IPS DF 4.7 (cell line): Measurements from ENCODE around the gene MAP2.
A peak's percentile ranks its signal among the peaks of the same experiment; 100 is the strongest.
"Not testable (repeated sequence)": the region's sequence is repeated elsewhere in the genome, so short reads cannot be mapped to it uniquely, and the experiment has no call there.

ENCODE experiments used
- DNase-seq: peaks from one replicate; pipeline ENCODE4 v3.0.0-alpha.2; 2013; ENCODE audit warnings: low spot score; ENCODE audit errors: extremely low read depth

MAP2 gene

GRCh38 chr2:209474960-209475359 is 51.1 kb downstream of the MAP2 start:
- DNase-seq, result no peak

DNA sequence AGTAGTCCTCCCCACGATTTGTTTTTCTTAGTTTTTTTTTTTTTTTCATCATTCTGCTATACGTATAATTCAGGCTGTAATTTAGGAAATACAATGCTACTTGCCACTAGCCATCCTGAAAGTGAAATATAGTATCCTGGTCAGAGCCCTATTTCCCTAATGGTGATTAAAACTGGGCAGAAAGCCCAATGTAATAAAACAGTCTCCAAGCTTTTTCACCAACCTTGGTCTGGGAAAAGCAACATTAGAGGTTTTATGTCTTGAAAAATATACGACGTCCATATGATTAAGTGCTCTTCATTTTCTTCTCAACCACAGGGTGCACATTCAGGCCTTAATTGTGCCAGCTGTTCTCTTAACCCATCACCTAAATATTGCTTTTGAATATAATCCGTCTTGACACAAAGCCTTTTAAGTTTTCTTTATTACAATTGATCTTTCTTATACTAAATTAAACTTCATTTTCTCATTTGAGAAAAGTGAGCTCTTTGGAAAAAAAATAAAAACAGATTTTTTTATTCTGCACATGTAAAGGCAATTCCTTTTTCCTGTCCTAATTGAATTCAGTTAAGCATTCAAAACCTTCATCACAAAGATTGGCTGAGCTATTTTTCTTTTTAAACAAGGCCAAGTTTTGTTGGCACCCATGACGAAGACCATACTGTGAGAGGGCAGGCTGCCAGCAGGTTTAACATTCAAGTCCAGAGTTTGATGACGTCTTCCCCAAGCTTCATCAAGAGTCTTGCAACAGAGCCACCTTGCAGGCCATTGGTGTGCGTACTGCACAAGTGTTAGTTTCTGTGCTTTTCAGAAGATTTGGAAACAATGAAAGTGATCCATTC is 52.7 kb downstream of the MAP2 start:
- no peak for DNase-seq

GRCh38 chr2:209492296-209492695 is 68.4 kb downstream of the MAP2 start:
- DNase-seq, result not testable (repeated sequence)

DNA sequence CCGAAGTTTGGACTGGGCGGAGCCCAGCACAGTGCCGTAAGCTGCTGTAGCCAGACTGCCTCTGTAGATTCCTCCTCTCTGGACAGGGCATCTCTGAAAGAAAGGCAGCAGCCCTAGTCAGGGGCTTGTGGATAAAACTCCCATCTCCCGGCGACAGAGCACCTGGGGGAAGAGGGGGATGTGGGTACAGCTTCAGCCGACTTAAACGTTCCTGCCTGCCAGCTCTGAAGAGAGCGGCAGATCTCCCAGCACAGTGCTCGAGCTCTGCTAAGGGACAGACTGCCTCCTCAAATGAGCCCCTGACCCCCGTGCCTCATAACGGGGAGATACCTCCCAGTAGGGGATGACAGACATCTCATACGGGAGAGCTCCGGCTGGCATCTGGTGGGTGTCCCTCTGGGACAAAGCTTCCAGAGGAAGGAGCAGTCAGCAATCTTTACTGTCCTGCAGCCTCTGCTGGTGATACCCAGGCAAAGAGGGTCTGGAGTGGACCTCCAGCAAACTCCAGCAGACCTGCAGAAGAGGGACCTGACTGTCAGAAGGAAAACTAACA is 71.3 kb downstream of the MAP2 start:
- DNase-seq, result not testable (repeated sequence)

GRCh38 chr2:209495855-209496585 is 72.2 kb downstream of the MAP2 start:
- DNase-seq, result no peak

GRCh38 chr2:209496586-209496982 is 72.7 kb downstream of the MAP2 start:
- DNase-seq, result no peak

DNA sequence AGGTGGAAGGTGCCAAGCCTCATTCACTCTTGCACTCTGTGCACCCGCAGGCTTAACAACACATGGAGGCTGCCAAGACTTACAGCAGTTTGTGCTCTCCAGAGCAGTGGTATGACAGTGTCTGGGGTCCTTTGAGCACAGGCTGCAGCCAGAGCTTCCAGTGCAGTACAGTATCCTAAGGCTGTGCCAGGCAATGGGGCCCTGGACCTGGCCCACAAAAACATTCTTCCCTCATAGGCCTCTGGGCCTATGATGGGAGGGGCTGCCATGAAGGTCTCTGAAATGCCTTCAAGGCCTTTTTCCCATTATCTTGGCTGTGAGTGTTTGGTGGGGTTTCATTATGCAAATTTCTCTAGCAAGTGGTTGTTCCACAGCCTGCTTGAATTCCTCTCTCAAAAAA is 74.8 kb downstream of the MAP2 start:
- no peak for DNase-seq

- DNase-seq, result no peak
Measured at GRCh38 chr2:209499069-209499468, 75.2 kb downstream of the MAP2 start.

DNA sequence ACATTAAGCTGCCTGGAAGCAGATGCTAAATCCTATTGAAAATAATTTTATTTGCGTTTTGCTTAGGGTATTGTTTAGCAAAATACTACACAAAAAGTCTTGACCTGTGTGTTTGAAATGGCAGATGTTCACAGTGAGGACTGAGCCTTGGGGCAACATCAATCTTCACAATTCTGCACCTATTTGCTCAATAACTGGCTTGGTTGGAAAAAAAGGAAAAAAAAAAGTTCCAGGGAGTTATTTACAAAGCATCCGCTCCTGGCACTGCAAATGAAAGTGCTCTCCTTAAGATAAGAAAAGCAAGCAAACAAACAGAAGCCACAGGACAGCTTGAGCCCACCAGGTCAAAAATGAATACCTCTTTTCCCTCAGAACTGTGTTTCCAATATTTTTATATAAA is 77.7 kb downstream of the MAP2 start:
- DNase-seq, result no peak

DNA sequence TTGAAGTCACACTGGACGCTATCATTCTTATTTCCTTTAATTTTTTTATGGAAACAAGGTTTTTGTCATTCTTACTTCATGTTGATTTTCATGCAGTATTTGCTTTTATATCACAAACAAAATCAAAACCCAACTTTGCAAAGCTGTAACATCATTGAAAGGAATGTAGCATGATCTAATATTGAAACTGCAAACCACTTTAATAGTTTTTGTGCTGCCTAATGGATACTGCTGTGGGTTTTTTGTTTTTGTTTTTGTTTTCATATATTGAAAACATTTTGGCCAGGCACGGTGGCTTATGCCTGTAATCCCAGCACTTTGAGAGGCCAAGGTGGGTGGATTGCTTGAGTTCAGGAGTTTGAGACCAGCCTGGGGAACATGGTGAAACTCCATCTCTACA is 81.6 kb downstream of the MAP2 start:
- no peak for DNase-seq

DNA sequence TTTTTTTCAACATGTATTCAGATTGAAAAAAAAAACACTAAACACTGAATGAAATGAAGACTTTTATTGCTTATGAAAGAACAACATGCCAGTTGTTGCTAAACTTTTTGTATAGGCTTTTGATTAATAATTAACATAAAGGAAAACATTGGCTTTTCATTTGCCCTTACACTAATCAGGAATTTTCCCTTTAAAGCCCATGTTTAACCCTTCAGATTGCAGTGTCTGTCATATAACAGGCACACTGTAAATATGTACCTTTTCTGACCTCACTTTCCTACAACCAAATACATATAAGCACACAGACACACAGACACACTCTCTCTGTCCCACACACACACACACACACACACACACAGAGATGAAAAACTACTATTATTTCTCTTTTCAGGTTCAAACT is 84.4 kb downstream of the MAP2 start:
- no peak for DNase-seq

GRCh38 chr2:209511637-209512036 is 87.8 kb downstream of the MAP2 start:
- DNase-seq, result no peak

DNA sequence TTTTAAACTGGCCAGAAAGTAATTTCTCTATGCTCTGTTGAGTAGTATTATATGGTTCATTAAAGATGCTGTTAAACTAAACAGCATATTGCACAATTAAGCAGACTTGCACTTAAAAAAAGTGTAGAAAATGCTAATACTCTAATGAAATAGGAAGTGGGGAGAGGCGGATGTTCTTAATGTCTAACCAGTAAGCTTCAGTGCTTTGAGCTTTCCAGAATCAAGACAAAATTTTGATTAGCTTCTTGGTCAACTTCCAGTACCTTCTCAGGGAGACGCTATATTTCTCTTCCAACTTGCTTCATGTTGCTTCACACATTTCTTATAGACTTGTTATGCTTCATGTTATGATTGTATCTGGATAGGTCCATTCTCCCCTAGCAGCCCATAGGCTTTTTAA is 89.1 kb downstream of the MAP2 start:
- no peak for DNase-seq

GRCh38 chr2:209517436-209517835 is 93.6 kb downstream of the MAP2 start:
- DNase-seq, result no peak

- DNase-seq, result peak; percentile 60
Measured at GRCh38 chr2:209519271-209519670, 95.4 kb downstream of the MAP2 start.

DNA sequence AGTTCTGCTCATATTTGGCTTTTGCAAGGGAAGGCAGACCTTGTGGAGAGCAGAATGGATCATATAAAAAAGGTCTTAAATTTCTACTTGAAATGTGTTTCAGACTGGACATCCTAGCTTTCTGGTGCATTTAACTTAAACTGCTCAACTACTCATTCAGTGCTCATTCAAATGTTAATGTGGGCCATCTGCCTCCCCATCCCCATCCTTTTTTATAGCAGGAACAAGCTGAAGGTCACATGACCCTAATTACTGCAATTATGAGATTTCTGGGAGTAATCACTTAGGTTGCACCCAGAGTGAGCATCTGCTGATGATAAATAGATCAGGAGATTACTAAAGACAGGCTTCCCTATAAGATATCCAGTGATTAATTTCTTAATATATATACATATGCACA is 96.1 kb downstream of the MAP2 start:
- no peak for DNase-seq

DNA sequence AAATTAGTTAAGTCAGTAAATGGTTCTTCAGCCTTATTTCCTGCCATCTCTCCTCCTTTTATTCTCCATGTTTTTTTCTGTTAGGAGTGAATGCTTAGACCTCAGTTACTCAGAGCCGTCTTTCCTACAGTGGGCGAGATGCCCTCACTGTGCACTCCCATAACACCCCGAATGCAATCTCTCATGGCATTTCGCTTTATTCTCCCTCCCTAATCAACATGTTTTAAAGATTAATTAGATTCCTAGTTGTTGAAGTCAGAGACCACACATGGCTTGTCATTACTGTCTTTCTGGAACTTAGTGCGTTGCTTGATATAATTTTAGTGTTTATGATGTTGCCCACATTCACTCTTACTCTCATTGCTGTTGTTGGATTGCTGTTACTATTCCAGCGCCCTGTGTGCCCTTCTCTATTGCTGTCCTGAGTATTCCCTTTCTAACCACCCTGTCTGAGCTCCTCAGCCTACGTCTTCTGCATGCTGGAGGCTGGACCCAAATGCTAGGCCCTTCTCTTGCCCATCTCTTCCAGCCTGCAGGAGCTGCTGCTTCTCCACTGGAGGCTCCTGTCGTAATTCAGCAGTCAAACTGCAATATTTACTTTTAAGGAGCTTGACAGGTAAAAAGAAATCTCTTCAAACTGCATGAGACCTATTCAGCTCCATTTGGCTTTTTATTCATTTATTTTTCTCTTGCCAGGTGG is 99.3 kb downstream of the MAP2 start:
- DNase-seq, result no peak

- DNase-seq, result no peak
Measured at GRCh38 chr2:209523867-209524266, 100.0 kb downstream of the MAP2 start.

DNA sequence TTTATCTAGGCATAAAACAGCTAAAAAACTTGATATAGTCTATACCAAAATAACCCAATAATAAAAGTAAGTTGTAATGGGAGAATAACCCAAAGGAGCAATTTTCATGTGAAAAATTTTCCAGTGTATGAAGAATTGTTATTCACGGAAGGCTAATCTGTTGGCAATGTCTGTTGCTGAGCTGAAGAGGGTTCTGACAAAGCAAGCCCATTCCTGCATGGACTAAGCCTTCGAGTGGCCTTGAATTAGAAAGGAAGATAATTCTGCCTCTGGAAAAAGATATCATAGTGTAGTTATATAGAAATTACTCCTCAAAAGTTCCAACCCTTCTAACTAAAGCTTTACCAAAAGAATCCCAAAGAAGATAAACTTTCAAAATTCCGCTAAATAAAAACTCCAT is 101.5 kb downstream of the MAP2 start:
- DNase-seq, result no peak

GRCh38 chr2:209525834-209526281 is 102.0 kb downstream of the MAP2 start:
- DNase-seq, result no peak

DNA sequence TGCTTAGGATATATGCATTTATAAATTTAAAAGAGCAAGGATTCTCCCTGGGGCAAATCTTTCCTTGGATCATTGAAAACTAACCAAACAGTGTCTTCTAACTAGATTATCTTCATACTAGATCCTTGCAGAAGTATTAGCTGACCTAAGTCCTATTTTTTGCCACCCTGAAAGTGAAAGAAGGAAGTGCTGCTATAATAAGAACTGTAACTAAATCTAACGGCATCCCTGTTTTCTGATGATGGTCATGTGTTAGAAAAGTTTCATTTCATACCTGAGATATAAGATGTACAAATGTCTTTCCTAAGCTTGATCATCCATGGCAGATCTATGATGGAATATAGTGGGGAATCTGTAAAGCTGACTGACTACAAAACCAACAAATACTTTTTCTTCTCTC is 102.7 kb downstream of the MAP2 start:
- DNase-seq, result no peak

GRCh38 chr2:209529579-209529978 is 105.7 kb downstream of the MAP2 start:
- no peak for DNase-seq
